Glutamatergic neuron (in vitro differentiated cells): ENCODE data around the gene ACSF3. TPM values are rescaled to one million over a fixed set of nuclear protein-coding genes. Genes with fewer than 3 reads are reported as not detected.
"Not testable (repeated sequence)": the region's sequence is repeated elsewhere in the genome, so short reads cannot be mapped to it uniquely, and the experiment has no call there.

ENCODE experiments used
- DNase-seq: peaks from one replicate; pipeline ENCODE4 v3.0.0; 2022
- H3K27ac Mint-ChIP-seq: one replicate; pipeline ENCODE4 v1.8.0; 2020; ENCODE audit warnings: mild to moderate bottlenecking, mixed read lengths, inconsistent platforms; ENCODE audit not compliant: unreplicated experiment
- H3K27me3 Mint-ChIP-seq: one replicate; pipeline ENCODE4 v1.8.0; 2020; ENCODE audit warnings: mild to moderate bottlenecking, moderate library complexity, mixed read lengths, inconsistent platforms; ENCODE audit not compliant: unreplicated experiment
- H3K36me3 Mint-ChIP-seq: one replicate; pipeline ENCODE4 v1.8.0; 2020; ENCODE audit warnings: mild to moderate bottlenecking, mixed read lengths, inconsistent platforms; ENCODE audit not compliant: unreplicated experiment
- H3K4me1 Mint-ChIP-seq: one replicate; pipeline ENCODE4 v1.8.0; 2020; ENCODE audit warnings: mild to moderate bottlenecking, low read depth, mixed read lengths, inconsistent platforms; ENCODE audit not compliant: unreplicated experiment
- H3K4me3 Mint-ChIP-seq: one replicate; pipeline ENCODE4 v1.8.0; 2020; ENCODE audit warnings: mild to moderate bottlenecking, mixed read lengths, inconsistent platforms; ENCODE audit not compliant: unreplicated experiment
- H3K9me3 Mint-ChIP-seq: one replicate; pipeline ENCODE4 v1.8.0; 2020; ENCODE audit warnings: mild to moderate bottlenecking, moderate library complexity, mixed read lengths, inconsistent platforms; ENCODE audit not compliant: unreplicated experiment
- total RNA-seq: library from RNA; stranded (reverse); fragmentation: NEBNext Ultra II Directional; extraction: Animal tissue kit (Norgen Biotek cat#: 25700); gene quantifications from one replicate; pipeline ENCODE4 v1.2.1, GENCODE V29; 2021; ENCODE audit not compliant: unreplicated experiment
- TF ChIP-seq, protein P1 (sequence below): fragments of 200-600 bp; sonication (generic); IDR thresholded peaks from one replicate; pipeline ENCODE4 v1.5.0; 2021; ENCODE audit not compliant: partially characterized antibody, unreplicated experiment

The ACSF3 gene
- total RNA-seq, 1 donor from 2014 or later, result 29.3 TPM

DNA sequence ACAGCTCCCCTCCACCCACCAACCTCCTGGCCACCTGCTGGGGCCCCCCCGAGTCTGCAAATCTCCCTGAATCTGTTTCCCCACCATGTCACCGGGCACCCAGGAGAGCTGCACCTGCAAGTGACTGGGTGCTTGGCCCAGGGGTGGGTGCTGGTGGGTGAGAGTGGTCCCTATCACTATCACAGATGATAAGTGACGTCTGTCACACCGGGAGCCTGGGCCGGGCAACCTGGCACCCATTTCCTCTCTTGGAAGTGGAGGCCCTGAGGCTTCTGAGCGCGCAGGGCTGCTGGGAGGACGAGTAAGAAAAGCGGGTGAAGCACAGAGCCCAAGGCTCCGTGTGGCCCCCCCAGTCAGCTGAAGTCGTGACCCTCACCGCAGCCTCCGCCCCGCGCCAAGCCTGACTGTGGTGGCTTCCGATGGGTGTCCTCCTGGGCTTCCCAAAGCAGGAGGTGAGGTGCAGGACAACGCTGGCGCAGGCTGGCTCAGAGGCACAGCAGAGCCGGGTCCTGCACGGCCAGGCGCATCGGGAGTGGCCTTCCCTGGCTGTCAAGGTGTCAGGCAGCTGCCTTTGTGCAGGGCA, 21.0 kb upstream of the ACSF3 start:
- Mint-ChIP-seq H3K36me3 (no peaks in the 10 kb centered on the region), H3K4me1 (peaks cover 2% of the 10 kb centered on the region), H3K4me3 (no peak overlapping the region), H3K9me3 (peaks cover 8% of the 10 kb centered on the region), H3K27ac (no peak overlapping the region), H3K27me3 (peaks cover 21% of the 10 kb centered on the region)
- TF ChIP-seq, protein P1, sequence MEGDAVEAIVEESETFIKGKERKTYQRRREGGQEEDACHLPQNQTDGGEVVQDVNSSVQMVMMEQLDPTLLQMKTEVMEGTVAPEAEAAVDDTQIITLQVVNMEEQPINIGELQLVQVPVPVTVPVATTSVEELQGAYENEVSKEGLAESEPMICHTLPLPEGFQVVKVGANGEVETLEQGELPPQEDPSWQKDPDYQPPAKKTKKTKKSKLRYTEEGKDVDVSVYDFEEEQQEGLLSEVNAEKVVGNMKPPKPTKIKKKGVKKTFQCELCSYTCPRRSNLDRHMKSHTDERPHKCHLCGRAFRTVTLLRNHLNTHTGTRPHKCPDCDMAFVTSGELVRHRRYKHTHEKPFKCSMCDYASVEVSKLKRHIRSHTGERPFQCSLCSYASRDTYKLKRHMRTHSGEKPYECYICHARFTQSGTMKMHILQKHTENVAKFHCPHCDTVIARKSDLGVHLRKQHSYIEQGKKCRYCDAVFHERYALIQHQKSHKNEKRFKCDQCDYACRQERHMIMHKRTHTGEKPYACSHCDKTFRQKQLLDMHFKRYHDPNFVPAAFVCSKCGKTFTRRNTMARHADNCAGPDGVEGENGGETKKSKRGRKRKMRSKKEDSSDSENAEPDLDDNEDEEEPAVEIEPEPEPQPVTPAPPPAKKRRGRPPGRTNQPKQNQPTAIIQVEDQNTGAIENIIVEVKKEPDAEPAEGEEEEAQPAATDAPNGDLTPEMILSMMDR, result no peak
- DNase-seq, result no peak

GRCh38 chr16:89073346-89074071, 20.1 kb upstream of the ACSF3 start:
- peaks cover 8% of the 10 kb centered on the region for H3K9me3 Mint-ChIP-seq

GRCh38 chr16:89074072-89074674, 19.5 kb upstream of the ACSF3 start:
- H3K36me3 Mint-ChIP-seq, H3K9me3 Mint-ChIP-seq, H3K4me1 Mint-ChIP-seq, DNase-seq, H3K27ac Mint-ChIP-seq, H3K4me3 Mint-ChIP-seq: not testable (repeated sequence)
- peaks cover 21% of the 10 kb centered on the region for H3K27me3 Mint-ChIP-seq

More at GRCh38 chr16:89073346-89074071, 20.1 kb upstream of the ACSF3 start:
- Mint-ChIP-seq H3K27me3 (peaks cover 21% of the 10 kb centered on the region), H3K4me1 (peaks cover 2% of the 10 kb centered on the region), H3K4me3 (no peak overlapping the region), H3K36me3 (no peaks in the 10 kb centered on the region), H3K27ac (no peak overlapping the region)
- TF ChIP-seq, protein P1, result no peak
- no peak for DNase-seq

DNA sequence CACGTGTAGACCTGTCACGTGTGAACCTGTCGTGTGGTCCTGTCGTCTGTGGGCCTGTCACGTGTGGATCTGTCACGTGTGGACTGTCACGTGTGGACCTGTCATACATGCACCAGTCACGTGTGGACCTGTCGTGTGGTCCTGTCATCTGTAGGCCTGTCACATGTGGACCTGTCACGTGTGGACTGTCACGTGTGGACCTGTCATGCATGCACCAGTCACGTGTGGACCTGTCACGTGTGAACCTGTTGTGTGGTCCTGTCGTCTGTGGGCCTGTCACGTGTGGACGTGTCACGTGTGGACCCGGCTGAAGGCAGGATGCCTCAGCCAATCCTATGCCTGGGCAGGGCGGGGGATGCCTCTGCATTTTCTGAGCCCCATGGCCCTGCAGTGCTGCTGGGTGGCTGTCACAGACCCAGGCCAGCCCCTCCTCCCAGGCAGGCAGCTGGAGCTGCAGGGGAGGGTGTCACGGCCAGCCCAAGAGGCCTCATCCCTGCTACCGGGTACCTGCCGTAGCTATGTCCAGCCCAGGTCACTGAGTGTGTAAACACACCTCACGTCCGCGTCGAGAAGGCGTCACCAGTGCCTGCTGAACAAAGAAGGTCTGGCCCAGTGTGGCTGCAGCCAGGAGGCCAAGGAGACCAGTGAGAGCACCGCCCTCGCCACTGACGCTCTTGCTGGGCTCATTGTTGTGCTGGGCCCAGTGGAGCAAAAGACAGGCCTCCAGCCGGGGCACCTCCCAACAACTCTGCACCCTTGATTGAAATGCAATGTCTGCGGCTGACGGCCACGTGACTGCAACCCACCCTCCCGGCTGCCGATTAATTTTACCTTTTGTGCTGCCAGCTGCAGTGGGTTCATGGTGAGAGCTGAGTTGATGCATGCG, 18.6 kb upstream of the ACSF3 start:
- Mint-ChIP-seq H3K9me3 (peaks cover 8% of the 10 kb centered on the region), H3K27ac (no peak overlapping the region), H3K27me3 (peaks cover 23% of the 10 kb centered on the region), H3K4me1 (peaks cover 4% of the 10 kb centered on the region), H3K4me3 (no peak overlapping the region), H3K36me3 (no peaks in the 10 kb centered on the region)
- DNase-seq, result no peak
- TF ChIP-seq, protein P1, result no peak

- no peak overlapping the region for H3K4me3 Mint-ChIP-seq
- peaks cover 26% of the 10 kb centered on the region for H3K27me3 Mint-ChIP-seq
- no peaks in the 10 kb centered on the region for H3K36me3 Mint-ChIP-seq
- no peak overlapping the region for H3K27ac Mint-ChIP-seq
- H3K4me1 Mint-ChIP-seq, result peaks cover 4% of the 10 kb centered on the region
- DNase-seq, result no peak
- peaks cover 8% of the 10 kb centered on the region for H3K9me3 Mint-ChIP-seq
- TF ChIP-seq, protein P1, result no peak
Observed at GRCh38 chr16:89076159-89076558, 17.5 kb upstream of the ACSF3 start.
